ENCODE data around the gene MKRN1.
"Not testable (repeated sequence)": the region's sequence is repeated elsewhere in the genome, so short reads cannot be mapped to it uniquely, and the experiment has no call there.

The MKRN1 gene

GRCh38 chr7:140426130-140426529 lies 53.2 kb downstream of the MKRN1 start:
- no peak for DNase-seq

- no peak for DNase-seq
Observed at GRCh38 chr7:140425718-140426117, 53.6 kb downstream of the MKRN1 start.

GRCh38 chr7:140423501-140423900 lies 55.8 kb downstream of the MKRN1 start:
- no peak for DNase-seq

- DNase-seq: no peak
Observed at GRCh38 chr7:140421521-140421920, 57.8 kb downstream of the MKRN1 start.

- no peak for DNase-seq
Observed at GRCh38 chr7:140418653-140419052, 60.7 kb downstream of the MKRN1 start.

GRCh38 chr7:140418156-140418472 lies 61.2 kb downstream of the MKRN1 start:
- DNase-seq: not testable (repeated sequence)

GRCh38 chr7:140417456-140418155 lies 61.7 kb downstream of the MKRN1 start:
- peak in 1 of 2 experiments; percentile 62 for DNase-seq

GRCh38 chr7:140416560-140416959 lies 62.7 kb downstream of the MKRN1 start:
- peak in 1 of 2 experiments; percentile 46 for DNase-seq

GRCh38 chr7:140415816-140416215 lies 63.5 kb downstream of the MKRN1 start:
- not testable (repeated sequence) for DNase-seq

GRCh38 chr7:140415361-140415760 lies 63.9 kb downstream of the MKRN1 start:
- DNase-seq: no peak

- peak; percentile 37 to 71 for DNase-seq
Observed at GRCh38 chr7:140404565-140405065, 74.7 kb downstream of the MKRN1 start.

- no peak for DNase-seq
Observed at GRCh38 chr7:140403878-140404564, 75.3 kb downstream of the MKRN1 start, which contains the start of gene RAB19. RAB19 (plus strand) TSS chr7:140404058; CDS start chr7:140407647, 3,589 bp downstream.

Data from NCI-H524 (cell line).